ENCODE data around the gene CCKAR. TPM values are rescaled to one million over a fixed set of nuclear protein-coding genes. Genes with fewer than 3 reads are reported as not detected.

CCKAR gene
- total and polyA plus RNA-seq, 7 experiments from 2014 or later, result not detected

- ChIA-PET CTCF (no interaction called here), POLR2A (interaction anchor here (1.0 kb wide), 1 partner anchor 121 kb away, joined by 3 read pairs; the partner anchor contains the start of gene TBC1D19)
- peaks cover 0 to 2% (median 0%) of the 10 kb centered on the region in 11 donors for H3K9me3 Mint-ChIP-seq
- peaks cover 0 to 17% (median 14%) of the 10 kb centered on the region in 7 donors for H3K4me1 Mint-ChIP-seq
- intact Hi-C loops (cut with micrococcal nuclease), result no loop called here
- Histone ChIP-seq H3K9me3 (ENCODE audit: control insufficient read depth in 2 of 3, low read length in 3 of 3) (no peaks in the 10 kb centered on the region), H3K4me1 (ENCODE audit: control insufficient read depth in 2 of 2, insufficient read depth in 2 of 2, low read length in 2 of 2) (peaks cover 0 to 9% of the 10 kb centered on the region in 2 donors), H3K36me3 (ENCODE audit: control insufficient read depth in 2 of 3, insufficient read depth in 3 of 3, low read length in 3 of 3) (no peaks in the 10 kb centered on the region), H3K4me3 (ENCODE audit: low read length) (no peak overlapping the region), H3K27ac (ENCODE audit: low read depth, low read length) (no peak overlapping the region), H3K27me3 (ENCODE audit: control insufficient read depth in 2 of 2, insufficient read depth in 2 of 2, low read length in 2 of 2) (no peaks in the 10 kb centered on the region)
- DNase-seq (no peak), ATAC-seq (no peak)
- H3K4me3 Mint-ChIP-seq, result no peak overlapping the region
- H3K36me3 Mint-ChIP-seq, result no peaks in the 10 kb centered on the region
- H3K27ac Mint-ChIP-seq, result no peak overlapping the region
- peaks cover 0 to 6% (median 4%) of the 10 kb centered on the region in 5 donors for H3K27me3 Mint-ChIP-seq
Observed at GRCh38 chr4:26462874-26463273, 27.4 kb downstream of the CCKAR start.

DNA sequence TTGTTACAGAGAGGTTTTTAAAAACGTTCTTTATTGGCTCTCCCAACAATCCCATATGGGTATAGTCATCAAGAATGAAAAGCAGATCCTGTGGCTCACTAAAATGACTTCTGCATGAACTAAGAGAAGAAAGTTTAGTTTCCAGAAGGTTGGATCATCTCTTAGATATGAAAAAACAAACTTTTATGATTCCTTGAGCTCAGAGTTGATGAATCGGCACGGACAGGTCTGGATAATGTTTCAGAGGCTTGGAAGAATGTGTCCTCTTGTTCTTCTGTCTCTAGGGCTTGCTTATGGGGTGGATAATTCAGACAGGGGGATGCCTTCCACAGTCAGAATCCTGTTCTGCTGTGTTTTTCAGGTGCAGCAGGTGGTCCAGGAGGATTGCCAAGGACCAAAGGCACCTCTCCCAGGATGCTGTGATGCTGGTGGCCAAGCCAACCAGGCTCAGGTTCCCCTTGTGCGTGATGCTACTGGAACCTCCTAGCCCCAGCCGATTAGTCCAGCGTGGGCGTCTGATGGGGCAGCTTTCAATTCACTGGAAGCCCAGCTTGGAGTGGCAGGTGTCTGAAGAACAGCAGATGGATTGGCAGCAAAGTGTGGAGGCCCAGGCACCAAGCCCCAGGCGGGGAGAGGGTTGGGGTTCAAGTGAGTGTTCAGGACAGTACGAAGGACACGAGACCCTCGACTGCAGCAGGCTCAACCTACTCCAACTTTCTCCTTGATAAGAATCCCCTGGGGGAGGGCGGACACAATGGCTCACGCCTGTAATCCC, 30.3 kb downstream of the CCKAR start:
- peaks cover 0 to 30% (median 20%) of the 10 kb centered on the region in 7 donors for H3K4me1 Mint-ChIP-seq

DNA sequence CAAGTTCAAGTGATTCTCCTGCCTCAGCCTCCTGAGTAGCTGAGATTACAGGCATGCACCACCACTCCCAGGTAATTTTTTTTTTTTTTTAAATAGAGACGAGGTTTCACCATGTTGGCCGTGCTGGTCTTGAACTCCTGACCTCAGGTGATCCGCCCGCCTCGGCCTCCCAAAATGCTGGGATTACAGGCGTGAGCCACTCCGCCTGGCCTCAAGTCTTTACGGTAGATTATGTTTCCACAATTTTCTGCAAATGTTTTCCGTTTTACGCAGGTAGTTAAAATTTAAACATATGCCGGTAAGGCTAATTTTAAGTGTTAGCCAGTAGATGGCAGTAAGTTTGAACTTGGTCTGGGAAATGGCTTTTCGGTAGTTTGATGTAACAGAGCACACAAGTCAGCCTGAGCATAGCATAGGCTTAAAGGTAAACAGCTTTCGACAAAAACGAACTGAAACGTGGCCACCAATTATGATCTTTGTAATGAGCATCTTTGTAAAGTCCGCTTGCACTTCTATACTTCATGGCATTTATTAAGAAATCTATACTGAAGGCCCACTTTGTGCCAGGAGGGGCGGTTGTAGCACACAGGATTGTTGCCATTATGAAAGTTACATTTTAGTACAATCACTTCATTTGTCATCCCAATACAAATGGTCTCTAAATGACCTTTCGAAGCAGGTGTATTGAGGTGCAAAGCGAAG, 31.1 kb downstream of the CCKAR start:
- Histone ChIP-seq H3K36me3 (ENCODE audit: control insufficient read depth in 2 of 3, insufficient read depth in 3 of 3, low read length in 3 of 3) (no peaks in the 10 kb centered on the region), H3K27ac (ENCODE audit: low read depth, low read length) (no peak overlapping the region), H3K27me3 (ENCODE audit: control insufficient read depth in 2 of 2, insufficient read depth in 2 of 2, low read length in 2 of 2) (no peaks in the 10 kb centered on the region), H3K9me3 (ENCODE audit: control insufficient read depth in 2 of 3, low read length in 3 of 3) (no peaks in the 10 kb centered on the region), H3K4me3 (ENCODE audit: low read length) (no peak overlapping the region), H3K4me1 (ENCODE audit: control insufficient read depth in 2 of 2, insufficient read depth in 2 of 2, low read length in 2 of 2) (peaks cover 0 to 16% of the 10 kb centered on the region in 2 donors)
- H3K27ac Mint-ChIP-seq, result peak overlapping the region in 5 of 9 donors; percentile 5 to 68 (median 60)
- H3K27me3 Mint-ChIP-seq, result no peaks in the 10 kb centered on the region
- intact Hi-C loops (cut with micrococcal nuclease), result loop anchor here (1.0 to 5.0 kb wide), 5 partner anchors 124 to 568 kb away; partner anchors contain the start of gene STIM2 (in 1 of the 2)
- H3K4me3 Mint-ChIP-seq, result peak overlapping the region in 9 of 10 donors; percentile 21 to 82 (median 61)
- POLR2A ChIA-PET, result interaction anchor here (1.5 kb wide), 1 partner anchor 125 kb away, joined by 3 read pairs; the partner anchor contains the start of gene TBC1D19
- CTCF ChIA-PET, result interaction anchor here (0.6 to 1.2 kb wide), 7 partner anchors 87 to 811 kb away, joined by 3 to 7 read pairs (median 3); no protein-coding TSS in a partner anchor
- peaks cover 0 to 30% (median 20%) of the 10 kb centered on the region in 7 donors for H3K4me1 Mint-ChIP-seq
- H3K9me3 Mint-ChIP-seq, result peaks cover 0 to 4% (median 0%) of the 10 kb centered on the region in 11 donors
- DNase-seq (peak in 7 of 9 donors; percentile 15 to 62 (median 51)), ATAC-seq (peak; percentile 62)
- no peaks in the 10 kb centered on the region for H3K36me3 Mint-ChIP-seq

More for the DNA sequence above, 30.3 kb downstream of the CCKAR start:
- H3K4me3 ChIP-seq (ENCODE audit: low read length), result no peak overlapping the region
- ChIA-PET POLR2A (no interaction called here), CTCF (interaction anchor here (1.0 kb wide), 1 partner anchor 275 kb away, joined by 3 read pairs; no protein-coding TSS in a partner anchor)
- no peaks in the 10 kb centered on the region for H3K36me3 Mint-ChIP-seq
- peaks cover 0 to 2% (median 0%) of the 10 kb centered on the region in 11 donors for H3K9me3 Mint-ChIP-seq
- H3K27ac Mint-ChIP-seq, result peak overlapping the region in 1 of 9 donors; percentile 64
- H3K36me3 ChIP-seq (ENCODE audit: control insufficient read depth in 2 of 3, insufficient read depth in 3 of 3, low read length in 3 of 3), result no peaks in the 10 kb centered on the region
- H3K27me3 ChIP-seq (ENCODE audit: control insufficient read depth in 2 of 2, insufficient read depth in 2 of 2, low read length in 2 of 2), result no peaks in the 10 kb centered on the region
- no peak for DNase-seq
- no peak for ATAC-seq
- no peaks in the 10 kb centered on the region for H3K27me3 Mint-ChIP-seq
- H3K9me3 ChIP-seq (ENCODE audit: control insufficient read depth in 2 of 3, low read length in 3 of 3), result no peaks in the 10 kb centered on the region
- H3K4me3 Mint-ChIP-seq, result no peak overlapping the region
- intact Hi-C loops (cut with micrococcal nuclease), result loop anchor here (1.0 to 5.0 kb wide), 5 partner anchors 123 to 567 kb away; partner anchors contain the start of gene STIM2 (in 1 of the 2)
- H3K27ac ChIP-seq (ENCODE audit: low read depth, low read length), result no peak overlapping the region
- H3K4me1 ChIP-seq (ENCODE audit: control insufficient read depth in 2 of 2, insufficient read depth in 2 of 2, low read length in 2 of 2), result peaks cover 0 to 16% of the 10 kb centered on the region in 2 donors

GRCh38 chr4:26458157-26458561, 32.1 kb downstream of the CCKAR start:
- Histone ChIP-seq H3K27ac (ENCODE audit: low read depth, low read length) (no peak overlapping the region), H3K4me3 (ENCODE audit: low read length) (no peak overlapping the region), H3K4me1 (ENCODE audit: control insufficient read depth in 2 of 2, insufficient read depth in 2 of 2, low read length in 2 of 2) (peaks cover 0 to 16% of the 10 kb centered on the region in 2 donors), H3K36me3 (ENCODE audit: control insufficient read depth in 2 of 3, insufficient read depth in 3 of 3, low read length in 3 of 3) (no peaks in the 10 kb centered on the region), H3K9me3 (ENCODE audit: control insufficient read depth in 2 of 3, low read length in 3 of 3) (no peaks in the 10 kb centered on the region), H3K27me3 (ENCODE audit: control insufficient read depth in 2 of 2, insufficient read depth in 2 of 2, low read length in 2 of 2) (no peaks in the 10 kb centered on the region)
- peak overlapping the region in 7 of 9 donors; percentile 5 to 89 (median 79) for H3K27ac Mint-ChIP-seq
- peak overlapping the region in 8 of 10 donors; percentile 8 to 80 (median 59) for H3K4me3 Mint-ChIP-seq
- no peaks in the 10 kb centered on the region for H3K27me3 Mint-ChIP-seq
- ChIA-PET POLR2A (interaction anchor here (1.1 to 1.5 kb wide), 2 partner anchors 126 to 409 kb away, joined by 3 read pairs; partner anchors contain the start of gene TBC1D19), CTCF (interaction anchor here (0.6 to 1.4 kb wide), 8 partner anchors 9 to 626 kb away, joined by 3 to 6 read pairs (median 3); no protein-coding TSS in a partner anchor)
- ATAC-seq (peak; percentile 66), DNase-seq (peak in 6 of 9 donors; percentile 5 to 62 (median 30))
- H3K4me1 Mint-ChIP-seq, result peaks cover 0 to 30% (median 20%) of the 10 kb centered on the region in 7 donors
- no peaks in the 10 kb centered on the region for H3K36me3 Mint-ChIP-seq
- intact Hi-C loops (cut with micrococcal nuclease), result loop anchor here (1.0 to 5.0 kb wide), 3 partner anchors 126 to 569 kb away; partner anchors contain the start of genes STIM2 (in 1 of the 2) and TBC1D19 (in 1 of the 2)
- peaks cover 0 to 12% (median 1%) of the 10 kb centered on the region in 11 donors for H3K9me3 Mint-ChIP-seq

- POLR2A ChIA-PET, result interaction anchor here (1.1 to 1.5 kb wide), 2 partner anchors 126 to 410 kb away, joined by 3 read pairs; partner anchors contain the start of gene TBC1D19
- CTCF ChIA-PET, result interaction anchor here (0.9 to 1.4 kb wide), 4 partner anchors 8 to 627 kb away, joined by 3 to 5 read pairs (median 3); no protein-coding TSS in a partner anchor
- H3K4me3 Mint-ChIP-seq, result peak overlapping the region in 4 of 10 donors; percentile 1 to 80 (median 32)
Observed at GRCh38 chr4:26457412-26457811, 32.9 kb downstream of the CCKAR start.

DNA sequence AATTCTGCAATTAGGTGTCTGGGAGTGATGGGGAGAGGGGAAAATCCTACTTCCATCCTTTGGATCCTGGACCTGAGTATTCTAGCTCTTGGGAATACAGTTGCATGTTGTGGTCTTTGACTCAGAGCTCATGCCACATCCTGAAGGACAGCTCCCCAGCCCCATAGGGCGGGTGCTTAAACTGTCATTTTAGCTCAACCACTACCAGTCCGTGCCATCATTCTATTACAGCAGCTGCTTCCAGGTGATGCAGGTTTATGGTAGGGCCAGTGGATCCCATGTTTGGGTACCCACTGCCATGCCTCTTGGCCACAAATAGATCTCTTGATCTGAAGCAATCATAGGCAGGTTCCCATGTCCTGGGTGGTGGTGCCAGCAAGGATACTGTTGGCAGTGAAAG, 34.7 kb downstream of the CCKAR start:
- DNase-seq (no peak), ATAC-seq (no peak)
- no peak overlapping the region for H3K4me3 ChIP-seq (ENCODE audit: low read length)
- POLR2A ChIA-PET, result no interaction called here
- Mint-ChIP-seq H3K4me1 (peaks cover 0 to 30% (median 20%) of the 10 kb centered on the region in 7 donors), H3K9me3 (peaks cover 0 to 13% (median 1%) of the 10 kb centered on the region in 11 donors), H3K27me3 (no peaks in the 10 kb centered on the region), H3K36me3 (no peaks in the 10 kb centered on the region), H3K4me3 (no peak overlapping the region), H3K27ac (no peak overlapping the region)
- intact Hi-C loops (cut with micrococcal nuclease), result loop anchor here in 1 of 2 donors (5.0 kb wide), 1 partner anchor 572 kb away; no protein-coding TSS in a partner anchor
- no peak overlapping the region for H3K27ac ChIP-seq (ENCODE audit: low read depth, low read length)
- CTCF ChIA-PET, result no interaction called here
- H3K27me3 ChIP-seq (ENCODE audit: control insufficient read depth in 2 of 2, insufficient read depth in 2 of 2, low read length in 2 of 2), result no peaks in the 10 kb centered on the region
- no peaks in the 10 kb centered on the region for H3K9me3 ChIP-seq (ENCODE audit: control insufficient read depth in 2 of 3, low read length in 3 of 3)
- H3K4me1 ChIP-seq (ENCODE audit: control insufficient read depth in 2 of 2, insufficient read depth in 2 of 2, low read length in 2 of 2), result peaks cover 0 to 16% of the 10 kb centered on the region in 2 donors
- no peaks in the 10 kb centered on the region for H3K36me3 ChIP-seq (ENCODE audit: control insufficient read depth in 2 of 3, insufficient read depth in 3 of 3, low read length in 3 of 3)

More at GRCh38 chr4:26457412-26457811, 32.9 kb downstream of the CCKAR start:
- Histone ChIP-seq H3K9me3 (ENCODE audit: control insufficient read depth in 2 of 3, low read length in 3 of 3) (no peaks in the 10 kb centered on the region), H3K4me3 (ENCODE audit: low read length) (no peak overlapping the region), H3K36me3 (ENCODE audit: control insufficient read depth in 2 of 3, insufficient read depth in 3 of 3, low read length in 3 of 3) (no peaks in the 10 kb centered on the region), H3K27me3 (ENCODE audit: control insufficient read depth in 2 of 2, insufficient read depth in 2 of 2, low read length in 2 of 2) (no peaks in the 10 kb centered on the region), H3K4me1 (ENCODE audit: control insufficient read depth in 2 of 2, insufficient read depth in 2 of 2, low read length in 2 of 2) (peaks cover 0 to 16% of the 10 kb centered on the region in 2 donors), H3K27ac (ENCODE audit: low read depth, low read length) (no peak overlapping the region)
- H3K27ac Mint-ChIP-seq, result peak overlapping the region in 7 of 9 donors; percentile 3 to 89 (median 33)
- H3K4me1 Mint-ChIP-seq, result peaks cover 0 to 30% (median 20%) of the 10 kb centered on the region in 7 donors
- H3K36me3 Mint-ChIP-seq, result no peaks in the 10 kb centered on the region
- no peak for ATAC-seq
- peaks cover 0 to 13% (median 1%) of the 10 kb centered on the region in 11 donors for H3K9me3 Mint-ChIP-seq
- H3K27me3 Mint-ChIP-seq, result no peaks in the 10 kb centered on the region
- no peak for DNase-seq
- intact Hi-C loops (cut with micrococcal nuclease), result loop anchor here in 1 of 2 donors (5.0 kb wide), 1 partner anchor 570 kb away; no protein-coding TSS in a partner anchor
